ENCODE results near the gene FTH1. TPM values are rescaled to one million over a fixed set of nuclear protein-coding genes. Genes with fewer than 3 reads are reported as not detected.
A peak's percentile ranks its signal among the peaks of the same experiment; 100 is the strongest.

The FTH1 gene
- total and polyA plus RNA-seq, 2 donors (not counting 1 experiment from before 2014, with no cell fraction given) = 2,219 to 2,789 TPM

DNA sequence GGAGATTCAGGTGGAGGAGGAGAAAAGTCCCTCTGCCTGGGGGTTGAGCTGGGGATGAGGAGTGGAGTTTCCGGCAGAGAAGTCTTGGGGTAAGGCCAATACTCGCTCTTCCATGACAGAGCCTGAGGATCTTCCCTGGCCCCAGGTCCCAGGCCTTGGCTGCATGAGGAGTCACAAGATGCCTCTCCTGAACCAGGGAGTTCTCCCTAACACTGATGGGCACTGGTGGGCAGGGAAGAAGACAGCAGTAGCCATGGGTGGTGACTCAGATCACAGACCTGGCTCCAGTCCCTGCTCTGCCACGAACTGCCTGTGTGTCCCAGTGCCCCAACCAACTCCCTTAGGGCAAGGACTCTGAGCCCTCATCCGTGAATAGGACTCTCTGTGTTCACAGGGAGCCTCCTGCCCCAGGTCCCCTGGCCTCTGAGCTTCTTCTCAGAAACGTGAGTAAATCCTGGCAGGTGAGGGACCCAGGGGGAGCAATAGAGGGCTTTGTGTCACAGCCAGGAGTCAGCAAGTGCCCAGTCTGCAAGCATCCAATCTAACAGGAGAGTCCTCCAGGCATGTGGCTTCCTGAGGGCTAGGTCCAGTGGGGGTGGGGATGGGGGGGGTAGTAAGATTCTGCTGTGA lies 45.5 kb upstream of the FTH1 start:
- no peak overlapping the region for H3K4me3 ChIP-seq (replicated peaks in 1 of 4; ENCODE audit: control extremely low read depth in 1 of 4, insufficient read depth in 1 of 4, low read depth in 3 of 4, low read length in 4 of 4)
- no peak for TF ChIP-seq EZH2 (IDR thresholded peaks at IDR 0.05; ENCODE audit: low read length, missing control alignments)
- TF ChIP-seq, protein P1, sequence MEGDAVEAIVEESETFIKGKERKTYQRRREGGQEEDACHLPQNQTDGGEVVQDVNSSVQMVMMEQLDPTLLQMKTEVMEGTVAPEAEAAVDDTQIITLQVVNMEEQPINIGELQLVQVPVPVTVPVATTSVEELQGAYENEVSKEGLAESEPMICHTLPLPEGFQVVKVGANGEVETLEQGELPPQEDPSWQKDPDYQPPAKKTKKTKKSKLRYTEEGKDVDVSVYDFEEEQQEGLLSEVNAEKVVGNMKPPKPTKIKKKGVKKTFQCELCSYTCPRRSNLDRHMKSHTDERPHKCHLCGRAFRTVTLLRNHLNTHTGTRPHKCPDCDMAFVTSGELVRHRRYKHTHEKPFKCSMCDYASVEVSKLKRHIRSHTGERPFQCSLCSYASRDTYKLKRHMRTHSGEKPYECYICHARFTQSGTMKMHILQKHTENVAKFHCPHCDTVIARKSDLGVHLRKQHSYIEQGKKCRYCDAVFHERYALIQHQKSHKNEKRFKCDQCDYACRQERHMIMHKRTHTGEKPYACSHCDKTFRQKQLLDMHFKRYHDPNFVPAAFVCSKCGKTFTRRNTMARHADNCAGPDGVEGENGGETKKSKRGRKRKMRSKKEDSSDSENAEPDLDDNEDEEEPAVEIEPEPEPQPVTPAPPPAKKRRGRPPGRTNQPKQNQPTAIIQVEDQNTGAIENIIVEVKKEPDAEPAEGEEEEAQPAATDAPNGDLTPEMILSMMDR (conservative IDR thresholded peaks at IDR 0.05 in 1 of 2, IDR thresholded peaks at IDR 0.05 in 1 of 2; ENCODE audit: low read depth in 1 of 2, low read length in 2 of 2) = no peak
- H3K79me2 ChIP-seq (ENCODE audit: control insufficient read depth, insufficient read depth, low read length) = no peaks in the 10 kb centered on the region
- no peaks in the 10 kb centered on the region for H3K36me3 ChIP-seq (ENCODE audit: control insufficient read depth, insufficient read depth, low read length)
- DNase-seq (ENCODE audit: low read depth in 2 of 2) = no peak
- H3K4me1 ChIP-seq (ENCODE audit: control insufficient read depth, extremely low read depth, insufficient read depth, low read length) = no peaks in the 10 kb centered on the region
- H3K9me3 ChIP-seq (ENCODE audit: control insufficient read depth, insufficient read depth, low read depth, low read length) = no peaks in the 10 kb centered on the region
- no peaks in the 10 kb centered on the region for H4K20me1 ChIP-seq (ENCODE audit: control insufficient read depth, extremely low read depth, insufficient read depth, low read length)
- H3K27me3 ChIP-seq (ENCODE audit: control insufficient read depth, insufficient read depth, low read length) = no peaks in the 10 kb centered on the region
- no peak overlapping the region for H2AFZ ChIP-seq (ENCODE audit: low read length)
- H3K27ac ChIP-seq (ENCODE audit: insufficient read depth, low read length) = no peak overlapping the region
- H3K4me2 ChIP-seq (ENCODE audit: extremely low read depth, insufficient read depth, low read length) = no peak overlapping the region
- H3K9ac ChIP-seq (ENCODE audit: insufficient read depth, low read length) = no peak overlapping the region

DNA sequence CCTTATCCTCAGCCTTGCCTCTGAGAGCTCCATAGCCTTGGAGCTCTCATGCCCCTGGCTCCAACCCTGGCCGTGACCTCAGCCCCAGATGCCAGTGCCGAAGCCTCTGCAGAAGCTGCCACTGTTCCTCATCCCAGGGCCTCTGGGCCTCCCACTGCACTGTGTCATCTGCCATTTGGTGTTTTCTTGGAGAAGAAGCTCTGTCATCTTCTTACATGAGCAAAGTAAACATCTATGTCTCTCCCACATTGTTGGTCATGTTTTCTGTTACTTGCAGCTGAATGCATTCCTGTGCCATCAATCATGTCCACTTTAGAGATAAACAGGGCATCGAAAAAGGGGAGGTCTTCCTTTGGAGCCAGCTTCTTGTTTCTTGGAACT lies 45.0 kb upstream of the FTH1 start:
- no peak overlapping the region for H3K9ac ChIP-seq (ENCODE audit: insufficient read depth, low read length)
- no peaks in the 10 kb centered on the region for H4K20me1 ChIP-seq (ENCODE audit: control insufficient read depth, extremely low read depth, insufficient read depth, low read length)
- H3K4me2 ChIP-seq (ENCODE audit: extremely low read depth, insufficient read depth, low read length) = no peak overlapping the region
- H3K4me3 ChIP-seq (replicated peaks in 1 of 4; ENCODE audit: control extremely low read depth in 1 of 4, insufficient read depth in 1 of 4, low read depth in 3 of 4, low read length in 4 of 4) = no peak overlapping the region
- no peaks in the 10 kb centered on the region for H3K79me2 ChIP-seq (ENCODE audit: control insufficient read depth, insufficient read depth, low read length)
- no peaks in the 10 kb centered on the region for H3K36me3 ChIP-seq (ENCODE audit: control insufficient read depth, insufficient read depth, low read length)
- no peaks in the 10 kb centered on the region for H3K27me3 ChIP-seq (ENCODE audit: control insufficient read depth, insufficient read depth, low read length)
- H3K27ac ChIP-seq (ENCODE audit: insufficient read depth, low read length) = no peak overlapping the region
- H3K9me3 ChIP-seq (ENCODE audit: control insufficient read depth, insufficient read depth, low read depth, low read length) = no peaks in the 10 kb centered on the region
- DNase-seq (ENCODE audit: low read depth in 2 of 2) = peak; percentile 28 to 53
- TF ChIP-seq, protein P1 (conservative IDR thresholded peaks at IDR 0.05 in 1 of 2, IDR thresholded peaks at IDR 0.05 in 1 of 2; ENCODE audit: low read depth in 1 of 2, low read length in 2 of 2) = no peak
- no peak for TF ChIP-seq EZH2 (IDR thresholded peaks at IDR 0.05; ENCODE audit: low read length, missing control alignments)
- H3K4me1 ChIP-seq (ENCODE audit: control insufficient read depth, extremely low read depth, insufficient read depth, low read length) = no peaks in the 10 kb centered on the region
- H2AFZ ChIP-seq (ENCODE audit: low read length) = no peak overlapping the region

DNA sequence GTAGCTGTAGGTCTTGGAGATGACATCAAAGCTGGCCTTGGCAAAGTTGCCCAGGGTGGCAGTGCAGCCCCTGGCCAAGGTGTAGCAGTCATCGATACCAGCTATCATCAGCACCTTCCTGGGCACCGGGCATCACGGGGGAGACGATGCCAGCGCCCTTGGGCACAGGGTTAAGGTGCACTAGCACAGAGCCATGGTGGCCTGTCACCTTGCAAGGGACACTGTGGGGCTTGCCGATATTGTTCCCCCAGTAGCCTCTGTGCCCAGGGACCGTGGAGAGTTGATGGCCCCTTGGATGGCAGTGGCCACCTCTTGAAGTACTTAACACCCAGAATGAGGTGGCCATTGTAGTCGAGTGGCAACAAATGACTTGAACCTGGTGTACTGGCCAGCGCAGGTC lies 44.4 kb upstream of the FTH1 start:
- no peaks in the 10 kb centered on the region for H3K9me3 ChIP-seq (ENCODE audit: control insufficient read depth, insufficient read depth, low read depth, low read length)
- H3K4me2 ChIP-seq (ENCODE audit: extremely low read depth, insufficient read depth, low read length) = no peak overlapping the region
- TF ChIP-seq, protein P1 (conservative IDR thresholded peaks at IDR 0.05 in 1 of 2, IDR thresholded peaks at IDR 0.05 in 1 of 2; ENCODE audit: low read depth in 1 of 2, low read length in 2 of 2) = no peak
- TF ChIP-seq EZH2 (IDR thresholded peaks at IDR 0.05; ENCODE audit: low read length, missing control alignments) = no peak
- no peaks in the 10 kb centered on the region for H3K27me3 ChIP-seq (ENCODE audit: control insufficient read depth, insufficient read depth, low read length)
- H3K4me3 ChIP-seq (replicated peaks in 1 of 4; ENCODE audit: control extremely low read depth in 1 of 4, insufficient read depth in 1 of 4, low read depth in 3 of 4, low read length in 4 of 4) = no peak overlapping the region
- no peak overlapping the region for H3K9ac ChIP-seq (ENCODE audit: insufficient read depth, low read length)
- no peaks in the 10 kb centered on the region for H3K79me2 ChIP-seq (ENCODE audit: control insufficient read depth, insufficient read depth, low read length)
- H4K20me1 ChIP-seq (ENCODE audit: control insufficient read depth, extremely low read depth, insufficient read depth, low read length) = no peaks in the 10 kb centered on the region
- no peak overlapping the region for H2AFZ ChIP-seq (ENCODE audit: low read length)
- no peak for DNase-seq (ENCODE audit: low read depth in 2 of 2)
- H3K4me1 ChIP-seq (ENCODE audit: control insufficient read depth, extremely low read depth, insufficient read depth, low read length) = no peaks in the 10 kb centered on the region
- no peaks in the 10 kb centered on the region for H3K36me3 ChIP-seq (ENCODE audit: control insufficient read depth, insufficient read depth, low read length)
- no peak overlapping the region for H3K27ac ChIP-seq (ENCODE audit: insufficient read depth, low read length)

All from fibroblast of lung (primary cell).